ENCODE results near the gene CNTNAP5.

- TF ChIP-seq CTCF (IDR thresholded peaks at IDR 0.05; ENCODE audit: extremely low read depth in 1 of 2, insufficient read depth in 1 of 2, low read depth in 1 of 2, low read length in 2 of 2): no peak
- TF ChIP-seq POLR2AphosphoS5 (IDR thresholded peaks at IDR 0.05; ENCODE audit: insufficient read depth, low read depth, low read length): no peak
- no peak for TF ChIP-seq MAX (IDR thresholded peaks at IDR 0.05; ENCODE audit: insufficient read depth, insufficient read length)
Measured at GRCh38 chr2:124380221-124380749, 355.2 kb downstream of the CNTNAP5 start.

Data from endothelial cell of umbilical vein (primary cell).